Sigmoid colon (tissue), 4 donors: ENCODE results near the gene OR52J3.

Experiments used
- EP300 ChIP-seq, 4 donors: sonication (generic); formaldehyde crosslinking; IDR thresholded peaks; one replicate each; pipeline ENCODE4 v1.6.1; 2017; ENCODE audit warnings: antibody characterized with exemption in 4 of 4
- POLR2A ChIP-seq, 2 donors: fragments of 450-650 bp; IDR thresholded peaks; one replicate each; pipeline ENCODE4 v1.6.1; 2016; ENCODE audit warnings: antibody characterized with exemption in 2 of 2, mild to moderate bottlenecking in 2 of 2, moderate library complexity in 2 of 2
- POLR2AphosphoS5 ChIP-seq, 4 donors: sonication (generic); formaldehyde crosslinking; IDR thresholded peaks; one replicate each; pipeline ENCODE4 v1.6.1; 2017; ENCODE audit warnings: antibody characterized with exemption in 4 of 4
- TF ChIP-seq, protein P1 (sequence below), 4 experiments: fragments of 450-650 bp in 3 of 4; fragments of 200-600 bp in 1 of 4; IDR thresholded peaks; one replicate each; pipeline ENCODE4 v1.5.1; 2016 to 2019; ENCODE audit warnings: antibody characterized with exemption in 4 of 4, mild to moderate bottlenecking in 3 of 4, moderate library complexity in 2 of 4

DNA sequence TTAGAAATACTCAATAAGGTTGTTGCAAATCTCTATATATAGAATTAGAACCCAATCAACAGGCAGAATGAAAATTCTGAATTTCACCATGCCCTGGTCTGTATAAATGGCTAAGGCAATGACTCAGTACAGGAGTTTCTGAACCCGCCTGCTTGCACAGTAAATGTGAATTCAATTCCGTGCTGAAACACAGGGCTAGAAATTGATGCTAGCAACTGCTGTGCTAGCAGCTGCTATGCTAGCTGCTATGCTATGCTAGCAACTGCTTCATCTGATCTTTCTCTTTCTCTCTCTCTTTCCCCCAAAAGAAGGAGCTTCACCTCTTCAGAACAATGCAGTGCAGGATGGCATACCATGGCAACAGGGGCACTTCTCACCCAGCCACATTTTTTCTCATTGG, 9.7 kb upstream of the OR52J3 start:
- TF ChIP-seq, protein P1, sequence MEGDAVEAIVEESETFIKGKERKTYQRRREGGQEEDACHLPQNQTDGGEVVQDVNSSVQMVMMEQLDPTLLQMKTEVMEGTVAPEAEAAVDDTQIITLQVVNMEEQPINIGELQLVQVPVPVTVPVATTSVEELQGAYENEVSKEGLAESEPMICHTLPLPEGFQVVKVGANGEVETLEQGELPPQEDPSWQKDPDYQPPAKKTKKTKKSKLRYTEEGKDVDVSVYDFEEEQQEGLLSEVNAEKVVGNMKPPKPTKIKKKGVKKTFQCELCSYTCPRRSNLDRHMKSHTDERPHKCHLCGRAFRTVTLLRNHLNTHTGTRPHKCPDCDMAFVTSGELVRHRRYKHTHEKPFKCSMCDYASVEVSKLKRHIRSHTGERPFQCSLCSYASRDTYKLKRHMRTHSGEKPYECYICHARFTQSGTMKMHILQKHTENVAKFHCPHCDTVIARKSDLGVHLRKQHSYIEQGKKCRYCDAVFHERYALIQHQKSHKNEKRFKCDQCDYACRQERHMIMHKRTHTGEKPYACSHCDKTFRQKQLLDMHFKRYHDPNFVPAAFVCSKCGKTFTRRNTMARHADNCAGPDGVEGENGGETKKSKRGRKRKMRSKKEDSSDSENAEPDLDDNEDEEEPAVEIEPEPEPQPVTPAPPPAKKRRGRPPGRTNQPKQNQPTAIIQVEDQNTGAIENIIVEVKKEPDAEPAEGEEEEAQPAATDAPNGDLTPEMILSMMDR (IDR thresholded peaks at IDR 0.05): no peak
- no peak for TF ChIP-seq POLR2A (IDR thresholded peaks at IDR 0.05)
- no peak for TF ChIP-seq EP300 (IDR thresholded peaks at IDR 0.05)
- TF ChIP-seq POLR2AphosphoS5 (IDR thresholded peaks at IDR 0.05): no peak
